HepG2 (cell line): ENCODE results near the gene NKX2-3. TPM values are rescaled to one million over a fixed set of nuclear protein-coding genes. Genes with fewer than 3 reads are reported as not detected.

Experiments used
- BCL6 ChIP-seq: IDR thresholded peaks from 2 replicates; pipeline ENCODE4 v1.6.1; 2016; ENCODE audit warnings: missing genetic modification reagents, missing compliant biosample characterization
- CC2D1A ChIP-seq: sonication (generic); formaldehyde crosslinking; IDR thresholded peaks from 2 replicates; pipeline ENCODE4 v1.8.1; 2023; ENCODE audit warnings: mild to moderate bottlenecking, missing genetic modification reagents
- FIP1L1 ChIP-seq: fragments of 200-400 bp; formaldehyde crosslinking; IDR thresholded peaks from 2 replicates; pipeline ENCODE4 v1.6.1; 2018; ENCODE audit warnings: low read depth, mild to moderate bottlenecking, low read length, moderate library complexity, borderline replicate concordance; ENCODE audit not compliant: insufficient read depth
- GTF3A ChIP-seq: sonication (generic); formaldehyde crosslinking; conservative IDR thresholded peaks from 2 replicates; pipeline ENCODE4 v1.4.0; 2020; ENCODE audit warnings: mild to moderate bottlenecking, missing genetic modification reagents
- HDAC1 ChIP-seq: sonication (generic); formaldehyde crosslinking; IDR thresholded peaks from 2 replicates; pipeline ENCODE4 v1.5.1; 2020; ENCODE audit warnings: mild to moderate bottlenecking, missing genetic modification reagents
- JUND ChIP-seq: sonication (generic); formaldehyde crosslinking; IDR thresholded peaks from 2 replicates; pipeline ENCODE4 v1.8.0; 2022; ENCODE audit warnings: mild to moderate bottlenecking, missing genetic modification reagents
- PLRG1 ChIP-seq: fragments of 450-650 bp; conservative IDR thresholded peaks from 2 replicates; pipeline ENCODE4 v1.6.1; 2016
- RNF2 ChIP-seq: fragments of 450-650 bp; conservative IDR thresholded peaks from 2 replicates; pipeline ENCODE4 v1.6.1; 2016; ENCODE audit warnings: low read depth
- SOX5 ChIP-seq: IDR thresholded peaks from 2 replicates; pipeline ENCODE4 v1.6.1; 2016; ENCODE audit warnings: borderline replicate concordance
- SP1 ChIP-seq, 2 experiments: fragments of 450-650 bp in 1 of 2; sonication (generic) in 1 of 2; formaldehyde crosslinking in 1 of 2; IDR thresholded peaks; 2 replicates each; pipeline versions ENCODE4 v1.4.0 to v1.6.1; 2016 to 2020; ENCODE audit warnings: missing genetic modification reagents in 1 of 2
- TEAD2 ChIP-seq: sonication (generic); formaldehyde crosslinking; IDR thresholded peaks from 2 replicates; pipeline ENCODE4 v1.9.0; 2021; ENCODE audit warnings: missing genetic modification reagents
- ZMYM2 ChIP-seq: sonication (generic); formaldehyde crosslinking; IDR thresholded peaks from 2 replicates; pipeline ENCODE4 v1.8.0; 2022; ENCODE audit warnings: mild to moderate bottlenecking, missing genetic modification reagents
- ZNF275 ChIP-seq: sonication (generic); formaldehyde crosslinking; IDR thresholded peaks from 2 replicates; pipeline ENCODE4 v1.8.0; 2022; ENCODE audit warnings: missing genetic modification reagents, mild to moderate bottlenecking, inconsistent platforms, borderline replicate concordance
- ZNF281 ChIP-seq: sonication (generic); formaldehyde crosslinking; IDR thresholded peaks from 2 replicates; pipeline ENCODE4 v1.4.0; 2020; ENCODE audit warnings: missing genetic modification reagents, borderline replicate concordance
- ZNF329 ChIP-seq: sonication (generic); formaldehyde crosslinking; IDR thresholded peaks from 2 replicates; pipeline ENCODE4 v1.9.0; 2021; ENCODE audit warnings: low read depth, mild to moderate bottlenecking, missing genetic modification reagents
- ZNF382 ChIP-seq: sonication (generic); formaldehyde crosslinking; IDR thresholded peaks from 2 replicates; pipeline ENCODE4 v1.5.0; 2020; ENCODE audit warnings: missing genetic modification reagents, mild to moderate bottlenecking, borderline replicate concordance
- ZNF44 ChIP-seq: sonication (generic); formaldehyde crosslinking; IDR thresholded peaks from 2 replicates; pipeline ENCODE4 v1.5.1; 2020; ENCODE audit warnings: mild to moderate bottlenecking, missing genetic modification reagents
- ZNF512B ChIP-seq: sonication (generic); formaldehyde crosslinking; IDR thresholded peaks from 2 replicates; pipeline ENCODE4 v1.5.1; 2020; ENCODE audit warnings: missing genetic modification reagents, mild to moderate bottlenecking, borderline replicate concordance
- ZNF530 ChIP-seq: sonication (generic); formaldehyde crosslinking; IDR thresholded peaks from 2 replicates; pipeline ENCODE4 v1.5.0; 2020; ENCODE audit warnings: low read depth, mild to moderate bottlenecking, missing genetic modification reagents
- ZNF577 ChIP-seq: sonication (generic); formaldehyde crosslinking; IDR thresholded peaks from 2 replicates; pipeline ENCODE4 v1.4.0; 2020; ENCODE audit warnings: mild to moderate bottlenecking, low read depth, missing genetic modification reagents, borderline replicate concordance
- ZNF7 ChIP-seq: IDR thresholded peaks from 2 replicates; pipeline ENCODE4 v1.6.1; 2016; ENCODE audit warnings: missing biosample characterization, missing genetic modification reagents
- ZUFSP ChIP-seq: sonication (generic); formaldehyde crosslinking; IDR thresholded peaks from 2 replicates; pipeline ENCODE4 v1.9.0; 2021; ENCODE audit warnings: missing genetic modification reagents, mild to moderate bottlenecking, borderline replicate concordance
- polyA plus RNA-seq, 8 experiments: library from polyadenylated mRNA; depleted of rRNA in 3 of 8; stranded (reverse) in 7 of 8; unstranded in 1 of 8; fragments of >200 nt; fragmentation: Illumina TruSeq in 4 of 8; extraction: Trizol in 4 of 8; gene quantifications; 2 replicates each; pipeline versions ENCODE4 v1.2.1 to v1.2.3, GENCODE V29; 2011 to 2016; ENCODE audit warnings: low read depth in 4 of 8, missing spikeins in 1 of 8, mixed read lengths in 1 of 8; ENCODE audit not compliant: insufficient read depth in 1 of 8
- total RNA-seq, 5 experiments: library from RNA; depleted of rRNA; stranded (reverse); fragments of >200 nt; fragmentation: Illumina TruSeq; extraction: Trizol; gene quantifications; 2 replicates each; pipeline ENCODE4 v1.2.3, GENCODE V29; 2016; ENCODE audit warnings: low read depth in 1 of 5

Gene NKX2-3
- total and polyA plus RNA-seq, 2 of the 13 experiments (the other 11 are each of a cell fraction or from before 2014, with no cell fraction given): not detected

GRCh38 chr10:99536338-99537085 is 3.8 kb downstream of the NKX2-3 start (continued):
- no peak for TF ChIP-seq ZNF281 (CRISPR knock-in tag)
- no peak for TF ChIP-seq SP1 (IDR thresholded peaks at IDR 0.05)
- TF ChIP-seq SP1 (CRISPR knock-in tag; IDR thresholded peaks at IDR 0.05): no peak
- peak; percentile 57; the same call in 1 of the 2 replicates for TF ChIP-seq RNF2
- no peak for TF ChIP-seq SOX5
- TF ChIP-seq ZNF329 (CRISPR knock-in tag): no peak
- TF ChIP-seq ZNF512B (CRISPR knock-in tag): no peak
- no peak for TF ChIP-seq ZUFSP (CRISPR knock-in tag)
- no peak for TF ChIP-seq PLRG1
- TF ChIP-seq BCL6 (CRISPR knock-in tag): 0 out of 2 replicates have a peak, but pooled peaks have one; percentile 10
- no peak for TF ChIP-seq FIP1L1
- no peak for TF ChIP-seq ZNF577 (CRISPR knock-in tag)
- no peak for TF ChIP-seq ZMYM2 (CRISPR knock-in tag)
- no peak for TF ChIP-seq CC2D1A (CRISPR knock-in tag)
- no peak for TF ChIP-seq TEAD2 (CRISPR knock-in tag)
- TF ChIP-seq JUND (CRISPR knock-in tag): no peak
- TF ChIP-seq ZNF44: no peak
- TF ChIP-seq ZNF530 (CRISPR knock-in tag): no peak
- TF ChIP-seq HDAC1: no peak
- TF ChIP-seq ZNF382 (CRISPR knock-in tag): no peak
- TF ChIP-seq GTF3A: no peak
- no peak for TF ChIP-seq ZNF275 (CRISPR knock-in tag)
- no peak for TF ChIP-seq ZNF7 (CRISPR knock-in tag)
